Testis (tissue), 2 donors: Measurements from ENCODE around the gene OCA2.

ENCODE experiments used
- CTCF ChIP-seq, 3 experiments: fragments of 450-650 bp in 2 of 3; fragments of 200-600 bp in 1 of 3; sonication (generic) in 1 of 3; IDR thresholded peaks; one replicate each; pipeline ENCODE4 v1.5.1; 2016 to 2019; ENCODE audit warnings: antibody characterized with exemption in 3 of 3, mild to moderate bottlenecking in 2 of 3, moderate library complexity in 1 of 3
- POLR2A ChIP-seq: fragments of 450-650 bp; IDR thresholded peaks from one replicate; pipeline ENCODE4 v1.6.1; 2017; ENCODE audit warnings: antibody characterized with exemption, mild to moderate bottlenecking, moderate library complexity

DNA sequence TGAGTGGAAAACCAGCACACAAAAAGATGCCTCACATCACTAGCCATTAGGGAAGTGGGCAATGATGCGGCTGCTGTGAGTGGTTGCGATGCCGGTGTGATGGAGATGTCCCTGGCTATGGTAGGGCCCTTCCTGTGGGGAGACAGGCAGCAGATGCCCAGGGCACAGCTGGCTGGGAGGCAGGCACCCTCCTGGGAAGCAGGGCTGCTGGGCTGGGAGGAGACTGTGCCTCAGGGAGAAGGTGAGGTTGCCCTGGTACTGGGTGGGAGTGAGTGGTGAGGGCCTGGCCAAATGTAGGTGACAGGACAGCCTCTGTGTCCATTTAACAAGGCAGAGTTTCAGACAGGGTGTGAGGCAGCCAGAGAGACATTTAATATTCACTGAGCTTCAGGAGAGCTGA is 335.6 kb downstream of the OCA2 start:
- TF ChIP-seq POLR2A (no peak), CTCF (IDR thresholded peaks at IDR 0.05) (no peak)
